Mesenchymal stem cell (in vitro differentiated cells and primary cell): ENCODE results near the gene ZWINT.

Experiments
- DNase-seq: peaks from one replicate; pipeline ENCODE4 v3.0.0-alpha.2; 2013
- H2AFZ ChIP-seq: one replicate; pipeline ENCODE4 v1.6.1; 2013; ENCODE audit warnings: low read depth, mild to moderate bottlenecking, control low read depth, inconsistent platforms, low read length, moderate library complexity
- H2AK5ac ChIP-seq: 2 replicates; pipeline ENCODE4 v1.6.1; 2013; ENCODE audit warnings: low read length, moderate library complexity, mild to moderate bottlenecking, inconsistent platforms; ENCODE audit not compliant: severe bottlenecking
- H2BK120ac ChIP-seq: one replicate; pipeline ENCODE4 v1.6.1; 2013; ENCODE audit warnings: low read depth, mild to moderate bottlenecking, inconsistent platforms, low read length, moderate library complexity
- H2BK12ac ChIP-seq, 2 experiments: one replicate each; pipeline ENCODE4 v1.6.1; 2013; ENCODE audit warnings: inconsistent platforms in 2 of 2, low read length in 2 of 2, mild to moderate bottlenecking in 2 of 2, moderate library complexity in 2 of 2, control low read depth in 1 of 2
- H2BK15ac ChIP-seq: one replicate; pipeline ENCODE4 v1.6.1; 2013; ENCODE audit warnings: mild to moderate bottlenecking, low read depth, inconsistent platforms; ENCODE audit not compliant: poor library complexity, severe bottlenecking
- H2BK5ac ChIP-seq: 2 replicates; pipeline ENCODE4 v1.6.1; 2013; ENCODE audit warnings: low read depth, mild to moderate bottlenecking, low read length, control low read depth, inconsistent platforms; ENCODE audit not compliant: poor library complexity, severe bottlenecking
- H3K14ac ChIP-seq, 2 experiments: one replicate each; pipeline ENCODE4 v1.6.1; 2013; ENCODE audit warnings: inconsistent platforms in 2 of 2, low read length in 2 of 2, control low read depth in 1 of 2, mild to moderate bottlenecking in 1 of 2, moderate library complexity in 1 of 2
- H3K18ac ChIP-seq, 2 experiments: one replicate each; pipeline ENCODE4 v1.6.1; 2013; ENCODE audit warnings: inconsistent platforms in 2 of 2, low read length in 2 of 2, control low read depth in 1 of 2, low read depth in 1 of 2, mild to moderate bottlenecking in 1 of 2
- H3K23ac ChIP-seq, 2 experiments: one replicate each; pipeline ENCODE4 v1.6.1; 2013; ENCODE audit warnings: inconsistent platforms in 2 of 2, low read length in 2 of 2, mild to moderate bottlenecking in 2 of 2, moderate library complexity in 2 of 2, control low read depth in 1 of 2
- H3K27ac ChIP-seq: 2 replicates; pipeline ENCODE4 v1.5.1; 2013; ENCODE audit warnings: mild to moderate bottlenecking, moderate library complexity, low read length, control low read depth, inconsistent platforms; ENCODE audit not compliant: poor library complexity, severe bottlenecking
- H3K27me3 ChIP-seq, 2 experiments: 2 replicates each; pipeline versions ENCODE4 v1.6.1 to v1.7.0; 2013; ENCODE audit warnings: low read length in 2 of 2, mild to moderate bottlenecking in 2 of 2, moderate library complexity in 2 of 2, control low read depth in 1 of 2, inconsistent platforms in 1 of 2; ENCODE audit not compliant: control insufficient read depth in 1 of 2, insufficient read depth in 1 of 2
- H3K36me3 ChIP-seq, 2 experiments: 2 replicates each; pipeline versions ENCODE4 v1.6.1 to v1.7.0; 2013; ENCODE audit warnings: low read length in 2 of 2, control low read depth in 1 of 2, inconsistent platforms in 1 of 2, low read depth in 1 of 2, mild to moderate bottlenecking in 1 of 2; ENCODE audit not compliant: insufficient read depth in 2 of 2, control insufficient read depth in 1 of 2
- H3K4ac ChIP-seq, 2 experiments: one replicate each; pipeline ENCODE4 v1.6.1; 2013; ENCODE audit warnings: inconsistent platforms in 2 of 2, low read length in 2 of 2, mild to moderate bottlenecking in 2 of 2, moderate library complexity in 2 of 2, control low read depth in 1 of 2, low read depth in 1 of 2
- H3K4me1 ChIP-seq: 2 replicates; pipeline ENCODE4 v1.6.1; 2013; ENCODE audit warnings: low read depth, low read length, control low read depth; ENCODE audit not compliant: control insufficient read depth, insufficient read depth
- H3K4me2 ChIP-seq: 2 replicates; pipeline ENCODE4 v1.6.1; 2013; ENCODE audit warnings: low read length, mild to moderate bottlenecking, inconsistent platforms; ENCODE audit not compliant: poor library complexity, severe bottlenecking
- H3K4me3 ChIP-seq, 2 experiments: 2 replicates each; pipeline versions ENCODE4 v1.5.1 to v1.7.0; 2013; ENCODE audit warnings: low read length in 2 of 2, mild to moderate bottlenecking in 2 of 2, control low read depth in 1 of 2, low read depth in 1 of 2; ENCODE audit not compliant: insufficient read depth in 1 of 2
- H3K79me1 ChIP-seq: replicated peaks from 2 replicates; pipeline ENCODE4 v1.6.1; 2013; ENCODE audit warnings: mild to moderate bottlenecking, control low read depth, low read length, inconsistent platforms; ENCODE audit not compliant: poor library complexity, severe bottlenecking
- H3K9ac ChIP-seq: 2 replicates; pipeline ENCODE4 v1.7.0; 2013; ENCODE audit warnings: mild to moderate bottlenecking, low read length, moderate library complexity
- H3K9me3 ChIP-seq: 2 replicates; pipeline ENCODE4 v1.7.0; 2013; ENCODE audit warnings: mild to moderate bottlenecking, low read length; ENCODE audit not compliant: control insufficient read depth
- H4K8ac ChIP-seq: one replicate; pipeline ENCODE4 v1.6.1; 2013; ENCODE audit warnings: inconsistent platforms, mild to moderate bottlenecking, low read length, moderate library complexity
- H4K91ac ChIP-seq: one replicate; pipeline ENCODE4 v1.6.1; 2013; ENCODE audit warnings: mild to moderate bottlenecking, low read length, inconsistent platforms
- WGBS: methylation state at CpG from one replicate; pipeline ENCODE4 v1.1.7; 2013; ENCODE audit warnings: mixed read lengths; 5-methylcytosine and 5-hydroxymethylcytosine counted together

The ZWINT gene

DNA sequence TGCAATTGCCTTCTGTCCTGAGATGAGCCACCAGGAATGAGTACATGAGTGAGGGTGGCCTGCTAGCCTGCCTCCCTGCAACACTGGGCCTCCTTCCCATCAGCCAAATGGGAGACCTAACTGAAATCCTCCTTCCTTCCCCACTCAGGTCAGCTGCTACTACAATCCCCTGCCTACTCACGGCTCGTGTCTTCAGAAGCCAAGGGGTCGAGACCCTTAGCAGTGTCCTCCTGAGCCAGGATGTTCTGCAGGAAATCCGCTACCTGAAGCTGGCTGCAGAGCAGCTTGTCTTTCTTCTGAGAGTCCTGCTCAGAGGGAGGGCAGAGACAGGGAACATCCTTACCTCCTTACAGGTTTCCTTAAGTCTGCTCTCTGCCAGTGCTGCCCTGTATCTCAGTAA, 1.2 kb downstream of the ZWINT start:
- DNase-seq = no peak
- Histone ChIP-seq H4K91ac (no peak overlapping the region), H3K79me1 (peaks cover 13% of the 10 kb centered on the region), H3K14ac (no peak overlapping the region), H3K36me3 (peaks cover 2 to 11% of the 10 kb centered on the region in 2 experiments), H3K4me2 (no peak overlapping the region), H3K27me3 (no peaks in the 10 kb centered on the region), H2BK120ac (no peak overlapping the region), H4K8ac (no peak overlapping the region), H2BK5ac (no peak overlapping the region), H3K4me1 (peaks cover 12% of the 10 kb centered on the region), H3K9ac (no peak overlapping the region), H3K27ac (no peak overlapping the region), H3K4me3 (peak overlapping the region in 1 of 2 experiments; percentile 98), H2AFZ (no peak overlapping the region), H2BK12ac (no peak overlapping the region), H3K23ac (no peak overlapping the region), H2AK5ac (no peak overlapping the region), H2BK15ac (no peak overlapping the region), H3K18ac (no peak overlapping the region), H3K9me3 (no peaks in the 10 kb centered on the region), H3K4ac (no peak overlapping the region)
- 90% methylated on average over 4 of the region's 4 CpGs for WGBS

DNA sequence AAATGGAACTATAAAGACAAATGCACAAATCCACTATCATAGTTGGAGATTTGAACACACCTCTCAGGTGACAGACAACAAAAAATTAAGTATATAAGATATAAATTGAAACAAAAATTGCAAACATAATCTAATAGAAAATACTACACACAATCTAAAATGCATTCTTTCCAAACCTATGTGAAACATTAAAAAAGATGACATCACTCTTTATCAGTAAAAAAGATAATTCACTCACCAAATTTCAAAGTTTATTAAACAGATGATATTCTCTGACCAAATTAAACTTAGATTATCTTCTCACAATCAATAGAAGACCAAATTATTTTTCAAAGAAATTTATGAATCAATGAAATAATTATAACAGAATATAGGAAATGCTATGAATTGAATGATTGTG, 4.0 kb downstream of the ZWINT start:
- H3K36me3 ChIP-seq = peaks cover 2 to 11% of the 10 kb centered on the region in 2 experiments
- H2BK120ac ChIP-seq = no peak overlapping the region
- no peak overlapping the region for H3K14ac ChIP-seq
- no peak overlapping the region for H4K91ac ChIP-seq
- H3K9me3 ChIP-seq = no peaks in the 10 kb centered on the region
- H3K27ac ChIP-seq = no peak overlapping the region
- H2BK5ac ChIP-seq = no peak overlapping the region
- no peak overlapping the region for H3K4ac ChIP-seq
- DNase-seq = no peak
- H2AFZ ChIP-seq = no peak overlapping the region
- peaks cover 12% of the 10 kb centered on the region for H3K4me1 ChIP-seq
- H2BK12ac ChIP-seq = no peak overlapping the region
- no peak overlapping the region for H3K18ac ChIP-seq
- H3K27me3 ChIP-seq = no peaks in the 10 kb centered on the region
- H2BK15ac ChIP-seq = no peak overlapping the region
- no peak overlapping the region for H3K4me2 ChIP-seq
- no peak overlapping the region for H3K23ac ChIP-seq
- no peak overlapping the region for H2AK5ac ChIP-seq
- H3K79me1 ChIP-seq = peaks cover 13% of the 10 kb centered on the region
- H4K8ac ChIP-seq = no peak overlapping the region
- no peak overlapping the region for H3K4me3 ChIP-seq
- no peak overlapping the region for H3K9ac ChIP-seq

DNA sequence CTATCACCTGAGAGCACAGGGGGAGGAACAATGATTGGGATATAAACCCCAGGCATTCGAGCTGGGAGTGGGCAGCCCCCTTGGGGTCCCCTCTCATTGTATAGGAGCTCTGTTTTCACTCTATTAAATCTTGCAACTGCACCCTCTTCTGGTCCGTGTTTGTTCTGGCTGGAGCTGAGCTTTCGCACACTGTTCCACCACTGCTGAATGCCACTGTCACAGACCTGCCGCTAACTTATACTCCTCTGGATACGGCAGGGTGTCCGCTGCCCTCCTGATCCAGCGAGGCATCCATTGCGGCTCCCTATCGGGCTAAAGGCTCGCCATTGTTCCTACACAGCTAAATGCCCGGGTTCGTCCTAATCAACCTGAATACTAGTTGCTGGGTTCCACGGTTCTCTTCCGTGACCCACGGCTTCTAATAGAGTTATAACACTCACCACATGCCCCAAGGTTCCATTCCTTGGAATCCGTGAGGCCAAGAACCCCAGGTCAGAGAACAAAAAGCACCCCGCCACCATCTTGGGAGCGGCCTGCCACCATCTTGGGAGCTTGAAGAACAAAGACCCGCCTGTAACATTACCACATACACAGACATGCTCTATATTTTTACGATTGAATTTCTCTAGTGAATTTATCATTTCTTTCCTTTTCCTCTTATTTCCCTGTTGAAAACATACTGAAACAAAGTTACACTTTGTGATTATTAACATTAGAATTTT, 9.0 kb downstream of the ZWINT start:
- H2BK12ac ChIP-seq = no peak overlapping the region
- 95% methylated on average over 20 of the region's 20 CpGs for WGBS
- no peak overlapping the region for H3K27ac ChIP-seq
- H3K18ac ChIP-seq = no peak overlapping the region
- H3K4me3 ChIP-seq = no peak overlapping the region
- no peak overlapping the region for H3K14ac ChIP-seq
- no peaks in the 10 kb centered on the region for H3K9me3 ChIP-seq
- H2AFZ ChIP-seq = no peak overlapping the region
- no peak overlapping the region for H2BK15ac ChIP-seq
- no peak overlapping the region for H2BK5ac ChIP-seq
- no peaks in the 10 kb centered on the region for H3K79me1 ChIP-seq
- H3K23ac ChIP-seq = no peak overlapping the region
- no peak overlapping the region for H3K4me2 ChIP-seq
- H3K4ac ChIP-seq = no peak overlapping the region
- H3K27me3 ChIP-seq = no peaks in the 10 kb centered on the region
- no peak overlapping the region for H4K91ac ChIP-seq
- no peak overlapping the region for H4K8ac ChIP-seq
- no peak overlapping the region for H2AK5ac ChIP-seq
- no peaks in the 10 kb centered on the region for H3K36me3 ChIP-seq
- no peak overlapping the region for H2BK120ac ChIP-seq
- H3K9ac ChIP-seq = no peak overlapping the region
- no peak for DNase-seq
- H3K4me1 ChIP-seq = no peaks in the 10 kb centered on the region

DNA sequence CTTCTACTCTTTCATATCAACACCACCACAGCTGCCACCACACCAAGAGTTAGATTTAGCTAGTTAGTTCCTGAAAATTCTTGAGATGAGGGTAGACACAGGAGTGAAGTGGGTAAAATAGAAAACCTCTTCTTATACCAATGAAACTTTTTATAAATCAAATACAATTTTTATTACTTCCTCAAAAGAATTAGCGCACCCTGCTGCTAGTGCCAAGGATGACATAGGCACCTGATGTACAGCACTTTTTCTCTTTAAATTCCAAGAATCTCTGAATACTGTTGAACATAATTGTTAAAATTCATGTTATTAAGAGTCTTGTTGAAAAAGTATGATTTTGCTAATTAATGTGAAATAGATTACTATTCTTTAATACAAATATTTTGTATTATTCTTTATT, 11.4 kb downstream of the ZWINT start:
- no CpG with 5 or more reads among the region's 1 CpG for WGBS
- Histone ChIP-seq H2BK15ac (no peak overlapping the region), H3K27ac (no peak overlapping the region), H3K4me2 (no peak overlapping the region), H2AK5ac (no peak overlapping the region), H4K91ac (no peak overlapping the region), H2BK120ac (no peak overlapping the region), H3K14ac (no peak overlapping the region), H3K9ac (no peak overlapping the region), H3K4me3 (no peak overlapping the region), H3K79me1 (no peaks in the 10 kb centered on the region), H2AFZ (no peak overlapping the region), H3K27me3 (no peaks in the 10 kb centered on the region), H3K18ac (no peak overlapping the region), H3K23ac (no peak overlapping the region), H2BK5ac (no peak overlapping the region), H2BK12ac (no peak overlapping the region), H3K4ac (no peak overlapping the region), H4K8ac (no peak overlapping the region), H3K36me3 (no peaks in the 10 kb centered on the region), H3K4me1 (no peaks in the 10 kb centered on the region), H3K9me3 (no peaks in the 10 kb centered on the region)
- DNase-seq = no peak
